Spleen (tissue), 11 donors: Measurements from ENCODE around the gene ACER2. TPM values are rescaled to one million over a fixed set of nuclear protein-coding genes. Genes with fewer than 3 reads are reported as not detected.
A peak's percentile ranks its signal among the peaks of the same experiment; 100 is the strongest.
"Not testable (repeated sequence)": the region's sequence is repeated elsewhere in the genome, so short reads cannot be mapped to it uniquely, and the experiment has no call there.

ENCODE experiments used
- DNase-seq: peaks from one replicate; pipeline ENCODE4 v3.0.0-alpha.2; 2020
- H3K27ac ChIP-seq, 8 donors: fragments of 200-600 bp; sonication (generic) in 7 of 8; 1 replicate in 4 of 8; 2 replicates in 4 of 8; pipeline versions ENCODE4 v1.5.0 to v1.8.0; 2016 to 2021; ENCODE audit warnings: inconsistent platforms in 4 of 8, mild to moderate bottlenecking in 4 of 8, moderate library complexity in 1 of 8
- H3K27me3 ChIP-seq, 7 donors: fragments of 200-600 bp; sonication (generic) in 6 of 7; replicated peaks in 1 of 7; 1 replicate in 4 of 7; 2 replicates in 3 of 7; pipeline versions ENCODE4 v1.5.0 to v1.8.0; 2016 to 2021; ENCODE audit warnings: inconsistent platforms in 3 of 7, mild to moderate bottlenecking in 1 of 7
- H3K36me3 ChIP-seq, 6 donors: fragments of 200-600 bp; sonication (generic) in 5 of 6; 1 replicate in 4 of 6; 2 replicates in 2 of 6; pipeline versions ENCODE4 v1.5.0 to v1.8.0; 2016 to 2021; ENCODE audit warnings: inconsistent platforms in 2 of 6
- H3K4me1 ChIP-seq, 6 donors: fragments of 200-600 bp; sonication (generic) in 5 of 6; 1 replicate in 3 of 6; 2 replicates in 3 of 6; pipeline versions ENCODE4 v1.5.0 to v1.8.0; 2016 to 2021; ENCODE audit warnings: inconsistent platforms in 3 of 6
- H3K4me3 ChIP-seq, 8 donors: fragments of 200-600 bp; sonication (generic) in 7 of 8; 1 replicate in 4 of 8; 2 replicates in 4 of 8; pipeline versions ENCODE4 v1.5.0 to v1.8.0; 2016 to 2021; ENCODE audit warnings: inconsistent platforms in 4 of 8, mild to moderate bottlenecking in 4 of 8, moderate library complexity in 2 of 8
- H3K9me3 ChIP-seq, 8 donors: fragments of 200-600 bp; sonication (generic) in 7 of 8; 1 replicate in 4 of 8; 2 replicates in 4 of 8; pipeline versions ENCODE4 v1.5.0 to v1.8.0; 2016 to 2021; ENCODE audit warnings: inconsistent platforms in 4 of 8
- POLR2A ChIP-seq, 3 donors: fragments of 450-650 bp; IDR thresholded peaks; one replicate each; pipeline ENCODE4 v1.5.1; 2017; ENCODE audit warnings: antibody characterized with exemption in 3 of 3, mild to moderate bottlenecking in 1 of 3
- POLR2AphosphoS5 ChIP-seq, 3 donors: sonication (generic); formaldehyde crosslinking; IDR thresholded peaks; one replicate each; pipeline ENCODE4 v1.5.1; 2017; ENCODE audit warnings: antibody characterized with exemption in 3 of 3
- WGBS, 5 donors: extraction: QIAGEN DNeasy Blood & Tissue Kit in 3 of 5; methylation state at CpG; one replicate each; pipeline versions ENCODE4 v1.1.5 to v1.1.7; 2013 to 2018; 5-methylcytosine and 5-hydroxymethylcytosine counted together
- intact Hi-C: fragments of 100-400 bp; cut with DNase I; formaldehyde crosslinking; loops from one replicate; pipeline ENCODE4 v1.15.0; 2023; ENCODE audit warnings: low total_unique reads
- polyA plus RNA-seq, 3 donors: library from polyadenylated mRNA; stranded (reverse); fragments of 200-250 nt; gene quantifications; one replicate each; pipeline ENCODE4 v1.2.1, GENCODE V29; 2013
- total RNA-seq, 7 donors: library from RNA; depleted of rRNA in 3 of 7; stranded (reverse); fragments of >200 nt in 3 of 7; fragmentation: NEBNext Ultra II Directional in 4 of 7; extraction: Animal tissue kit (Norgen Biotek cat#: 25700) in 4 of 7; gene quantifications; one replicate each; pipeline versions ENCODE4 v1.1.0 to v1.2.1, GENCODE V29; 2016 to 2021
- TF ChIP-seq, protein P1 (sequence below), 11 experiments: fragments of 200-600 bp in 7 of 11; fragments of 450-650 bp in 4 of 11; sonication (generic) in 4 of 11; IDR thresholded peaks in 8 of 11; conservative IDR thresholded peaks in 3 of 11; 1 replicate in 7 of 11; 2 replicates in 4 of 11; pipeline versions ENCODE4 v1.4.0 to v1.8.0; 2016 to 2021; ENCODE audit warnings: antibody characterized with exemption in 11 of 11, inconsistent platforms in 4 of 11, mild to moderate bottlenecking in 1 of 11
- donor health status: healthy with polysubstance abuse.
- donor health status: DM: no; HTN: no; CAD: no; lungs with moderate emphysema.
- donor health status: DM: no; HTN: no; CAD: no.
- donor health status: Bipolar disorder and iron deficiency.
- donor health status: healthy.
- donor health status: DM: no; HTN: no; CAD: no.
- donor health status: DM: yes; HTN: yes; CAD: no.

The ACER2 gene
- total and polyA plus RNA-seq, 10 donors, result 0.09 to 7.2 (median 4.3) TPM

DNA sequence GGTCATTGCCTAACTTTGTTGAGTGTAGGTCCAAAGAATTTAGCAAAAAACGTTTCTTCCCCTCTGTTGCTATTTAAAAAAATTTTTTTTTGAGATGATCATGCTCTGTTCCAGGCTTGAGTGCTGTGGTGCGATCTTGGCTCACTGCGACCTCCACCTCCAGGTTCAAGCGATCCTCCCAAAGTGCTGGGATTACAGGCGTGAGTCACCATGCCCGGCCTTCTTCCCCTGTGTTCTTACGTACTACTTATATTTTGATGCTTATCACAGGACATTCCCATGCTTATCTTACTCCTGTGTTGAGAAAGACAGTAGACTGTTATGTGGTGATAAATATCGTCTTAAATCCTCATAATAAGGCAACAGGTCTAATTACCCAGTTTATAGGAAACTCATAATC, 2.5 kb downstream of the ACER2 start:
- WGBS, 5 donors, result 88 to 95% (median 93%) methylated on average over 8 of the region's 8 CpGs

DNA sequence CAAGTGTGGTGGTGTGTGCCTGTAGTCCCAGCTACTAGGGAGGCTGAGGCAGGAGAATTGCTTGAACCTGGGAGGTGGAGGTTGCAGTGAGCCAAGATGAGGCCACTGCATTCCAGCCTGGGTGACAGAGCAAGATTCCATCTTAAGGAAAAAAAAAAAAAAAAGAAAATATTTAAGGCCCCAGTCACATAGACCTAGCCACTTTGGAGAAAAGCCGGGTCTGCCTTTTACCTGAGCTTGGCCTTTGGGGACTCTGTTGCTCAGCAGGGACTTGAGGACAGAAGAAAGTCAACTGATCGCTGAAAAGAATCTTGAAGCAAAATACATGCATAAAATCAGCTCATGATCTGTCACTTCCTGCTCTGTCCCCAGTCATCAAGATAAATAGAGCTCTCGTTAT, 4.6 kb downstream of the ACER2 start:
- H3K9me3 ChIP-seq, H3K36me3 ChIP-seq, H3K27me3 ChIP-seq, H3K4me3 ChIP-seq, DNase-seq, intact Hi-C loops: not testable (repeated sequence)
- H3K4me1 ChIP-seq, result peaks cover 3 to 19% (median 10%) of the 10 kb centered on the region in 6 donors
- 57 to 86% (median 81%) methylated on average over 3 of the region's 3 CpGs for WGBS, 5 donors
- H3K27ac ChIP-seq, result peak overlapping the region in 1 of 8 donors; percentile 5

More for the DNA sequence above, 2.5 kb downstream of the ACER2 start:
- no peak for TF ChIP-seq POLR2AphosphoS5 (IDR thresholded peaks at IDR 0.05)
- TF ChIP-seq POLR2A (IDR thresholded peaks at IDR 0.05), result no peak
- TF ChIP-seq, protein P1, sequence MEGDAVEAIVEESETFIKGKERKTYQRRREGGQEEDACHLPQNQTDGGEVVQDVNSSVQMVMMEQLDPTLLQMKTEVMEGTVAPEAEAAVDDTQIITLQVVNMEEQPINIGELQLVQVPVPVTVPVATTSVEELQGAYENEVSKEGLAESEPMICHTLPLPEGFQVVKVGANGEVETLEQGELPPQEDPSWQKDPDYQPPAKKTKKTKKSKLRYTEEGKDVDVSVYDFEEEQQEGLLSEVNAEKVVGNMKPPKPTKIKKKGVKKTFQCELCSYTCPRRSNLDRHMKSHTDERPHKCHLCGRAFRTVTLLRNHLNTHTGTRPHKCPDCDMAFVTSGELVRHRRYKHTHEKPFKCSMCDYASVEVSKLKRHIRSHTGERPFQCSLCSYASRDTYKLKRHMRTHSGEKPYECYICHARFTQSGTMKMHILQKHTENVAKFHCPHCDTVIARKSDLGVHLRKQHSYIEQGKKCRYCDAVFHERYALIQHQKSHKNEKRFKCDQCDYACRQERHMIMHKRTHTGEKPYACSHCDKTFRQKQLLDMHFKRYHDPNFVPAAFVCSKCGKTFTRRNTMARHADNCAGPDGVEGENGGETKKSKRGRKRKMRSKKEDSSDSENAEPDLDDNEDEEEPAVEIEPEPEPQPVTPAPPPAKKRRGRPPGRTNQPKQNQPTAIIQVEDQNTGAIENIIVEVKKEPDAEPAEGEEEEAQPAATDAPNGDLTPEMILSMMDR (IDR thresholded peaks at IDR 0.05 in 8 of 11, conservative IDR thresholded peaks at IDR 0.05 in 3 of 11), result no peak
- no peaks in the 10 kb centered on the region for H3K27me3 ChIP-seq
- peaks cover 3 to 26% (median 15%) of the 10 kb centered on the region in 6 donors for H3K4me1 ChIP-seq
- H3K4me3 ChIP-seq, result no peak overlapping the region
- no peaks in the 10 kb centered on the region for H3K9me3 ChIP-seq
- intact Hi-C loops, result no loop called here
- no peak for DNase-seq
- H3K27ac ChIP-seq, result no peak overlapping the region
- H3K36me3 ChIP-seq, result no peaks in the 10 kb centered on the region

DNA sequence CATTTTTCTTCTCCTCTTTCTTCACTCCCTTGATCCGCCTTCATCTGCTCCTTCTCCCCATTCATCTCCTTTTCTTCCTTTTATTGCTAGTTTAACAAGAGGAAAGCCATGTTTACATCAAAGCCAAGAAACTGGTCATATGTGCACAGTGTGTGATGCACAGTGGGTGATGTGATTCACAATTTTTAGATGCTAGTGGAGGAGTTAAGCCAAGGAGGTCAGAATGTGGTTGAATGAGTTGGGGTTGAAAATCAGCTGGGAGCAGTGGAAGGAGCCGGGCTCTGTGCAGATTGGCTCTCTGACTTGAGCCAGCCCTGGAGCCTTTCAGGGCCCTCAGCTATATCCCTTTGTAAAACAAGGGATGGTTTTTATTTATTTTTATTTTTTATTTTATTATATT, 7.3 kb downstream of the ACER2 start:
- 95 to 98% (median 97%) methylated on average over 2 of the region's 2 CpGs for WGBS, 5 donors

DNA sequence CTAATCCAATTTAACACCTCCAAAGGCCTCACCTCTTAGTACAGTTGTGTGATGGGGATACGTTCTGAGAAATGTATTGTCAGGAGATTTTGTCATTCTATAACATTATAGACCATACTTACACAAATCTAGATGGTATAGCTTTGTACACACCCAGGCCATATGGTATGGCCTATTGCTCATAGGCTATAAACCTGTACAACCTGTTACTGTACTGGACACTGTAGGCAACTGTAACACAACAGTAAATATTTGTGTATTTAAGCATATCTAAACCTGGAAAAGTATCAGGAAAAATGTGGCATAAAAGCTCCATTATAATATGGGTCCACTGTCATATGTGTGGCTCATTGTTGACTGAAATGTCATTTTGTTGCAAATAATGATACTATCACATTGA, 12.1 kb downstream of the ACER2 start:
- Histone ChIP-seq H3K4me3 (no peak overlapping the region), H3K4me1 (no peaks in the 10 kb centered on the region), H3K27me3 (no peaks in the 10 kb centered on the region), H3K36me3 (peaks cover 0 to 16% (median 0%) of the 10 kb centered on the region in 6 donors), H3K27ac (no peak overlapping the region), H3K9me3 (no peaks in the 10 kb centered on the region)
- TF ChIP-seq, protein P1 (IDR thresholded peaks at IDR 0.05 in 8 of 11, conservative IDR thresholded peaks at IDR 0.05 in 3 of 11), result no peak
- TF ChIP-seq POLR2A (IDR thresholded peaks at IDR 0.05), result no peak
- TF ChIP-seq POLR2AphosphoS5 (IDR thresholded peaks at IDR 0.05), result no peak
- intact Hi-C loops, result no loop called here
- DNase-seq, result no peak
- 67 to 92% (median 89%) methylated on average over 1 of the region's 1 CpG for WGBS, 5 donors

More for the DNA sequence above, 7.3 kb downstream of the ACER2 start:
- H3K36me3 ChIP-seq, result no peaks in the 10 kb centered on the region
- intact Hi-C loops, result no loop called here
- H3K4me3 ChIP-seq, result no peak overlapping the region
- no peaks in the 10 kb centered on the region for H3K27me3 ChIP-seq
- no peaks in the 10 kb centered on the region for H3K9me3 ChIP-seq
- DNase-seq, result no peak
- TF ChIP-seq POLR2A (IDR thresholded peaks at IDR 0.05) (no peak), POLR2AphosphoS5 (IDR thresholded peaks at IDR 0.05) (no peak)
- TF ChIP-seq, protein P1 (IDR thresholded peaks at IDR 0.05 in 8 of 11, conservative IDR thresholded peaks at IDR 0.05 in 3 of 11), result no peak
- H3K27ac ChIP-seq, result no peak overlapping the region
- H3K4me1 ChIP-seq, result no peaks in the 10 kb centered on the region

DNA sequence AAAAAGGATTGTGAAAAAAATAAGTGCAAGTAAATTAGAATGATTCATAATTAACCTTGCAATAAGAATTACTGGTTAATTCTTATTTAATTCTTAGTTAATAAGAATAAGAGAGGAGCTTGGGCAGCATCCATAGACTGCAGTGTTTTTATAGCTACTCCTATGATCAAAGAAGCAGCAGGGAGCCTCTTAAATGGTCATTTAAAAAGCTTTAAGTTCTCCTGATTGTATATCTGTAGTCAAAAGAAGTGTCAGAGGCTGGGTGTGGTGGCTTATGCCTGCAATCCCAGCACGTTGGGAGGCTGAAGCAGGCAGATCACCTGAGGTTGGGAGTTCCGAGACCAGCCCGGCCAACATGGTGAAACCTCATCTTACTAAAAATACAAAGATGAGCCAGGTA, 14.4 kb downstream of the ACER2 start:
- no peak overlapping the region for H3K27ac ChIP-seq
- H3K4me3 ChIP-seq, result no peak overlapping the region
- peaks cover 0 to 19% (median under 1%) of the 10 kb centered on the region in 6 donors for H3K36me3 ChIP-seq
- TF ChIP-seq, protein P1 (IDR thresholded peaks at IDR 0.05 in 8 of 11, conservative IDR thresholded peaks at IDR 0.05 in 3 of 11), result no peak
- TF ChIP-seq POLR2AphosphoS5 (IDR thresholded peaks at IDR 0.05), result no peak
- TF ChIP-seq POLR2A (IDR thresholded peaks at IDR 0.05), result no peak
- no peaks in the 10 kb centered on the region for H3K9me3 ChIP-seq
- H3K4me1 ChIP-seq, result no peaks in the 10 kb centered on the region
- DNase-seq, result no peak
- intact Hi-C loops, result no loop called here
- 92 to 96% (median 92%) methylated on average over 3 of the region's 3 CpGs for WGBS, 5 donors
- no peaks in the 10 kb centered on the region for H3K27me3 ChIP-seq
